22Rv1 (cell line): ENCODE measurements around the gene IL19.

Experiments
- H3K27ac ChIP-seq: fragments of 450-650 bp; 2 replicates; pipeline ENCODE4 v1.5.1; 2017
- CTCF ChIP-seq: fragments of 450-650 bp; IDR thresholded peaks from 2 replicates; pipeline ENCODE4 v1.5.1; 2017; ENCODE audit warnings: mild to moderate bottlenecking
- ZFX ChIP-seq: fragments of 450-650 bp; IDR thresholded peaks from 2 replicates; pipeline ENCODE4 v1.6.1; 2017; ENCODE audit warnings: antibody characterized with exemption, borderline replicate concordance

IL19 gene

GRCh38 chr1:206779638-206780037, 9.1 kb downstream of the IL19 start:
- TF ChIP-seq CTCF (no peak), ZFX (no peak)

DNA sequence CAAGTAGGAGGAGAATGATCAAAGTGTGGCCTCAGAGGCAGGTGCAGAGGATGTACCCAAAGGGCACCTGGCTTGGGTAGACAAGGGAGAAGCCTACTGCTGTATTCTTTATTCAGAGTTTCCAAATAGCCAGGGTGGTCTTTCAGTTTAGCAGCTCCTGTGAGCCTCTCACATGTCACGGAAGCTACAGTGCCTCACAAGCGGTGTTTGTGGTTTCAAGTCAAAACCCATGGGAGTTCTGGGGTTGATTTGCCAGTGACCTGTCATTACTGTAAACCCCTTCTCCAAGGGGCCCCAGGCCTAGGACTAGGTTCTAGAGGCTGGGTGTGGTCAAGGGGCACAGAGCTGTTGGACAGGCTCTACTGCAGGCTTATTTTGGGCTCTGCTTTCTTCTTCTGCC, 11.9 kb downstream of the IL19 start:
- TF ChIP-seq ZFX (no peak), CTCF (no peak)
- no peak overlapping the region for H3K27ac ChIP-seq

More at GRCh38 chr1:206779638-206780037, 9.1 kb downstream of the IL19 start:
- H3K27ac ChIP-seq, result no peak overlapping the region

GRCh38 chr1:206783506-206783905, 12.9 kb downstream of the IL19 start:
- TF ChIP-seq CTCF (no peak), ZFX (no peak)
- no peak overlapping the region for H3K27ac ChIP-seq

GRCh38 chr1:206784471-206784903, 13.9 kb downstream of the IL19 start:
- TF ChIP-seq ZFX (no peak), CTCF (no peak)
- no peak overlapping the region for H3K27ac ChIP-seq

GRCh38 chr1:206785182-206785765, 14.7 kb downstream of the IL19 start:
- TF ChIP-seq CTCF (no peak), ZFX (no peak)
- no peak overlapping the region for H3K27ac ChIP-seq

GRCh38 chr1:206786212-206786886, 15.8 kb downstream of the IL19 start:
- TF ChIP-seq ZFX (no peak), CTCF (no peak)
- no peak overlapping the region for H3K27ac ChIP-seq

- H3K27ac ChIP-seq, result no peak overlapping the region
- TF ChIP-seq ZFX (no peak), CTCF (no peak)
Measured at GRCh38 chr1:206787891-206788290, 17.3 kb downstream of the IL19 start.
